GM23338 (cell line): ENCODE measurements around the gene CACNA2D4.

ENCODE experiments used
- CTCF ChIP-seq, 2 experiments: fragments of 200-600 bp in 1 of 2; sonication (generic) in 1 of 2; conservative IDR thresholded peaks; 2 replicates each; pipeline versions ENCODE4 v1.5.1 to v1.6.1; 2016 to 2017; ENCODE audit warnings: antibody characterized with exemption in 2 of 2, low read depth in 2 of 2, mild to moderate bottlenecking in 2 of 2, moderate library complexity in 1 of 2
- JUNB ChIP-seq: IDR thresholded peaks from one replicate; pipeline ENCODE4 v1.6.1; 2016; ENCODE audit warnings: antibody characterized with exemption; ENCODE audit not compliant: unreplicated experiment
- POLR2AphosphoS5 ChIP-seq: IDR thresholded peaks from 2 replicates; pipeline ENCODE4 v1.6.1; 2016; ENCODE audit warnings: antibody characterized with exemption, low read depth
- REST ChIP-seq: IDR thresholded peaks from one replicate; pipeline ENCODE4 v1.6.1; 2018; ENCODE audit warnings: antibody characterized with exemption; ENCODE audit not compliant: unreplicated experiment

GRCh38 chr12:1806301-1807086, 112.0 kb downstream of the CACNA2D4 start:
- no peak for TF ChIP-seq POLR2AphosphoS5
- TF ChIP-seq JUNB, result no peak
- TF ChIP-seq CTCF (conservative IDR thresholded peaks at IDR 0.05; ENCODE audit: low read depth in 2 of 2), result no peak
- no peak for TF ChIP-seq REST
